Endothelial cell of umbilical vein (primary cell): ENCODE results near the gene DNAI2. TPM values are rescaled to one million over a fixed set of nuclear protein-coding genes. Genes with fewer than 3 reads are reported as not detected.

Source experiments
- BruUV-seq: library from RNA; stranded (reverse); fragments of 400-500 nt; replicated peaks from 2 replicates; lab custom pipeline; 2021; lab: Mats Ljungman, UMichigan
- CTCF ChIA-PET: fragments of 300-600, 350-600 bp; sonication (Branson Sonifier 250); formaldehyde crosslinking; loops from one replicate; lab custom pipeline; 2021; ENCODE audit warnings: antibody characterized with exemption, inconsistent platforms; lab: Charles Lee
- POLR2A ChIA-PET: fragments of 300-600, 350-600 bp; sonication (Branson Sonifier 250); formaldehyde crosslinking; loops from one replicate; lab custom pipeline; 2021; ENCODE audit warnings: antibody characterized with exemption, inconsistent platforms; lab: Charles Lee
- DNase-seq: peaks from one replicate; pipeline ENCODE4 v3.0.0-alpha.2; 2011; ENCODE audit warnings: low read depth, low spot score
- FAIRE-seq: peaks from 2 replicates; lab custom pipeline; 2011; peaks lifted over from hg19 to GRCh38; lab: Jason Lieb, UNC
- H2AFZ ChIP-seq: 2 replicates; pipeline ENCODE4 v1.6.0; 2012; ENCODE audit warnings: low read depth, low read length, control low read depth, inconsistent platforms
- H3K27ac ChIP-seq: 2 replicates; pipeline ENCODE4 v1.5.1; 2011; ENCODE audit warnings: low read depth, mild to moderate bottlenecking, control low read depth, low read length, moderate library complexity; ENCODE audit not compliant: insufficient read depth
- H3K27me3 ChIP-seq, 2 experiments: 2 replicates each; pipeline versions ENCODE4 v1.6.0 to v1.6.1; 2011; ENCODE audit warnings: low read length in 2 of 2, mixed read lengths in 1 of 2; ENCODE audit not compliant: control insufficient read depth in 2 of 2, insufficient read depth in 2 of 2
- H3K36me3 ChIP-seq, 2 experiments: 2 replicates in 1 of 2; 3 replicates in 1 of 2; pipeline ENCODE4 v1.5.1; 2011; ENCODE audit warnings: low read length in 2 of 2, mild to moderate bottlenecking in 1 of 2, moderate library complexity in 1 of 2; ENCODE audit not compliant: control insufficient read depth in 2 of 2, insufficient read depth in 2 of 2; ENCODE audit errors: extremely low read depth in 1 of 2
- H3K4me1 ChIP-seq: 3 replicates; pipeline ENCODE4 v1.5.1; 2011; ENCODE audit warnings: mild to moderate bottlenecking, low read length; ENCODE audit not compliant: control insufficient read depth, insufficient read depth; ENCODE audit errors: extremely low read depth
- H3K4me2 ChIP-seq: 2 replicates; pipeline ENCODE4 v1.6.1; 2011; ENCODE audit warnings: low read length, control low read depth, mixed read lengths; ENCODE audit not compliant: insufficient read depth
- H3K4me3 ChIP-seq, 3 experiments: fragments of 200-600 bp in 1 of 3; sonication (generic), shearing (Covaris generic) in 1 of 3; replicated peaks in 1 of 3; 2 replicates each; pipeline ENCODE4 v1.5.1; 2011 to 2016; ENCODE audit warnings: control low read depth in 3 of 3, low read length in 3 of 3, mild to moderate bottlenecking in 2 of 3, inconsistent platforms in 1 of 3, low read depth in 1 of 3, moderate library complexity in 1 of 3; ENCODE audit not compliant: insufficient read depth in 1 of 3
- H3K79me2 ChIP-seq: 2 replicates; pipeline ENCODE4 v1.6.0; 2012; ENCODE audit warnings: low read length, inconsistent platforms; ENCODE audit not compliant: control insufficient read depth, insufficient read depth
- H3K9ac ChIP-seq: replicated peaks from 2 replicates; pipeline ENCODE3; 2011; ENCODE audit warnings: low read length, control low read depth; ENCODE audit not compliant: insufficient read depth; ENCODE audit errors: extremely low read depth
- H3K9me1 ChIP-seq: replicated peaks from 3 replicates; pipeline ENCODE4 v1.6.0; 2011; ENCODE audit warnings: mild to moderate bottlenecking, low read length; ENCODE audit not compliant: control insufficient read depth, insufficient read depth; ENCODE audit errors: extremely low read depth
- H3K9me3 ChIP-seq: replicated peaks from 2 replicates; pipeline ENCODE4 v1.5.1; 2012; ENCODE audit warnings: low read length, inconsistent platforms; ENCODE audit not compliant: control insufficient read depth, insufficient read depth
- H4K20me1 ChIP-seq: replicated peaks from 2 replicates; pipeline ENCODE3; 2011; ENCODE audit warnings: mild to moderate bottlenecking, low read length; ENCODE audit not compliant: control insufficient read depth, insufficient read depth; ENCODE audit errors: extremely low read depth
- EZH2 ChIP-seq: IDR thresholded peaks from 2 replicates; pipeline ENCODE4 v1.6.1; 2012; ENCODE audit warnings: borderline replicate concordance, low read depth, mild to moderate bottlenecking, moderate library complexity, low read length, inconsistent platforms; ENCODE audit not compliant: severe bottlenecking
- FOS ChIP-seq: IDR thresholded peaks from 2 replicates; pipeline ENCODE4 v1.6.1; 2011; ENCODE audit warnings: mild to moderate bottlenecking, low read length, moderate library complexity, borderline replicate concordance; ENCODE audit not compliant: insufficient read depth
- GATA2 ChIP-seq: IDR thresholded peaks from 2 replicates; pipeline ENCODE4 v1.7.0; 2011; ENCODE audit warnings: low read depth, mild to moderate bottlenecking, moderate library complexity, mixed read lengths, low read length; ENCODE audit not compliant: insufficient read length, insufficient read depth
- JUN ChIP-seq: IDR thresholded peaks from 2 replicates; pipeline ENCODE4 v1.6.1; 2011; ENCODE audit warnings: borderline replicate concordance, low read depth; ENCODE audit not compliant: insufficient read length, insufficient read depth
- MAX ChIP-seq: IDR thresholded peaks from 2 replicates; pipeline ENCODE4 v1.6.1; 2011; ENCODE audit not compliant: insufficient read depth, insufficient read length
- MYC ChIP-seq: IDR thresholded peaks from one replicate; pipeline ENCODE4 v1.6.1; 2011; ENCODE audit warnings: mild to moderate bottlenecking, low read depth, low read length
- POLR2A ChIP-seq: IDR thresholded peaks from 2 replicates; pipeline ENCODE4 v1.6.1; 2012; ENCODE audit warnings: low read depth, mild to moderate bottlenecking, control low read depth, low read length
- POLR2AphosphoS5 ChIP-seq: IDR thresholded peaks from 2 replicates; pipeline ENCODE4 v1.6.1; 2012; ENCODE audit warnings: low read depth, mild to moderate bottlenecking, control low read depth, low read length, moderate library complexity; ENCODE audit not compliant: insufficient read depth
- dilution Hi-C: fragments of 300-500 bp; cut with MboI; formaldehyde crosslinking; loops from one replicate; pipeline ENCODE4 v1.15.0; 2019; ENCODE audit warnings: low sequenced_read_pairs; ENCODE audit not compliant: extremely low pct_ligation_motif_present
- intact Hi-C: fragments of 100-400 bp; cut with micrococcal nuclease; formaldehyde crosslinking; loops from one replicate; pipeline ENCODE4 v1.10.0; 2022
- polyA plus RNA-seq, 4 experiments: library from polyadenylated mRNA; depleted of rRNA in 3 of 4; stranded (reverse) in 3 of 4; unstranded in 1 of 4; fragments of >200 nt; gene quantifications; 2 replicates each; pipeline versions ENCODE4 v1.2.1 to v1.2.3, GENCODE V29; 2011 to 2012; ENCODE audit warnings: missing spikeins in 1 of 4
- total RNA-seq: library from RNA; stranded (reverse); gene quantifications from 2 replicates; pipeline ENCODE4 v1.2.3, GENCODE V29; 2021

DNAI2 gene
- total and polyA plus RNA-seq, 2 donors (not counting 3 experiments of a cell fraction or from before 2014, with no cell fraction given) = not detected

- H2AFZ ChIP-seq = no peak overlapping the region
- H3K9me1 ChIP-seq = no peaks in the 10 kb centered on the region
- no peaks in the 10 kb centered on the region for H3K27me3 ChIP-seq
- BruUV-seq = no TSS peak
- dilution Hi-C loops (no loop called here), intact Hi-C loops (no loop called here)
- no peaks in the 10 kb centered on the region for H4K20me1 ChIP-seq
- POLR2A ChIA-PET = no interaction called here
- FAIRE-seq (no peak), DNase-seq (no peak)
- H3K4me1 ChIP-seq = no peaks in the 10 kb centered on the region
- TF ChIP-seq MYC (no peak), GATA2 (no peak), EZH2 (no peak), JUN (no peak), MAX (no peak), POLR2AphosphoS5 (no peak)
- no peaks in the 10 kb centered on the region for H3K9me3 ChIP-seq
- H3K4me3 ChIP-seq = no peak overlapping the region
- CTCF ChIA-PET = no interaction called here
- H3K4me2 ChIP-seq = no peak overlapping the region
- no peaks in the 10 kb centered on the region for H3K36me3 ChIP-seq
- H3K9ac ChIP-seq = no peak overlapping the region
- no peak overlapping the region for H3K27ac ChIP-seq
- no peaks in the 10 kb centered on the region for H3K79me2 ChIP-seq
These were observed 23.6 kb upstream of the DNAI2 start for GRCh38 chr17:74250324-74250995.

- Histone ChIP-seq H3K9me1 (no peaks in the 10 kb centered on the region), H3K4me2 (no peak overlapping the region), H3K4me1 (no peaks in the 10 kb centered on the region), H3K4me3 (no peak overlapping the region), H3K9ac (no peak overlapping the region), H2AFZ (no peak overlapping the region), H3K36me3 (no peaks in the 10 kb centered on the region), H3K79me2 (no peaks in the 10 kb centered on the region), H3K9me3 (no peaks in the 10 kb centered on the region), H3K27ac (no peak overlapping the region), H3K27me3 (no peaks in the 10 kb centered on the region), H4K20me1 (no peaks in the 10 kb centered on the region)
- DNase-seq = no peak
- dilution Hi-C loops = no loop called here
- TF ChIP-seq GATA2 (no peak), MAX (no peak), MYC (no peak), POLR2A (no peak), JUN (no peak), FOS (no peak)
- ChIA-PET CTCF (no interaction called here), POLR2A (no interaction called here)
- FAIRE-seq = no peak
- intact Hi-C loops = no loop called here
- no TSS peak for BruUV-seq
These were observed 23.0 kb upstream of the DNAI2 start for GRCh38 chr17:74251051-74251450.
